NOMO-1 (cell line): Measurements from ENCODE around the gene AGBL1.
A peak's percentile ranks its signal among the peaks of the same experiment; 100 is the strongest.

Experiments used
- DNase-seq, 2 experiments: peaks; one replicate each; lab custom pipeline; 2025; ENCODE audit not compliant: unreplicated experiment in 2 of 2; lab: John Stamatoyannopoulos, UW

Gene AGBL1

GRCh38 chr15:86231864-86232721 is 152.4 kb downstream of the AGBL1 start:
- DNase-seq = peak; percentile 3 to 30

GRCh38 chr15:86235667-86236066 is 156.0 kb downstream of the AGBL1 start:
- DNase-seq = no peak

- no peak for DNase-seq
These were observed 156.9 kb downstream of the AGBL1 start for GRCh38 chr15:86236356-86237110.

- DNase-seq = no peak
These were observed 157.4 kb downstream of the AGBL1 start for GRCh38 chr15:86237111-86237500.

GRCh38 chr15:86247249-86247955 is 167.7 kb downstream of the AGBL1 start:
- DNase-seq = no peak

- no peak for DNase-seq
These were observed 175.6 kb downstream of the AGBL1 start for GRCh38 chr15:86255247-86255646.

- no peak for DNase-seq
These were observed 177.0 kb downstream of the AGBL1 start for GRCh38 chr15:86256628-86257027.

GRCh38 chr15:86259589-86259988 is 179.9 kb downstream of the AGBL1 start:
- no peak for DNase-seq

GRCh38 chr15:86263230-86263629 is 183.6 kb downstream of the AGBL1 start:
- no peak for DNase-seq

- no peak for DNase-seq
These were observed 187.3 kb downstream of the AGBL1 start for GRCh38 chr15:86266896-86267484.

GRCh38 chr15:86267892-86268291 is 188.2 kb downstream of the AGBL1 start:
- no peak for DNase-seq

- DNase-seq = no peak
These were observed 188.9 kb downstream of the AGBL1 start for GRCh38 chr15:86268558-86268957.

GRCh38 chr15:86273309-86273708 is 193.6 kb downstream of the AGBL1 start:
- DNase-seq = no peak

- DNase-seq = no peak
These were observed 195.7 kb downstream of the AGBL1 start for GRCh38 chr15:86275361-86275760.

- no peak for DNase-seq
These were observed 198.9 kb downstream of the AGBL1 start for GRCh38 chr15:86278586-86278985.

GRCh38 chr15:86284635-86285034 is 205.0 kb downstream of the AGBL1 start:
- no peak for DNase-seq

- no peak for DNase-seq
These were observed 215.8 kb downstream of the AGBL1 start for GRCh38 chr15:86295511-86295910.

- no peak for DNase-seq
These were observed 217.1 kb downstream of the AGBL1 start for GRCh38 chr15:86296769-86297168.

- DNase-seq = no peak
These were observed 220.9 kb downstream of the AGBL1 start for GRCh38 chr15:86300390-86301125.

GRCh38 chr15:86311568-86312280 is 232.1 kb downstream of the AGBL1 start:
- no peak for DNase-seq
